Mesenchymal stem cell (in vitro differentiated cells and primary cell): ENCODE data around the gene NOC4L.

ENCODE experiments used
- DNase-seq: peaks from one replicate; pipeline ENCODE4 v3.0.0-alpha.2; 2013
- H2AFZ ChIP-seq: one replicate; pipeline ENCODE4 v1.6.1; 2013; ENCODE audit warnings: low read depth, mild to moderate bottlenecking, control low read depth, inconsistent platforms, low read length, moderate library complexity
- H2AK5ac ChIP-seq: 2 replicates; pipeline ENCODE4 v1.6.1; 2013; ENCODE audit warnings: low read length, moderate library complexity, mild to moderate bottlenecking, inconsistent platforms; ENCODE audit not compliant: severe bottlenecking
- H2BK120ac ChIP-seq: one replicate; pipeline ENCODE4 v1.6.1; 2013; ENCODE audit warnings: low read depth, mild to moderate bottlenecking, inconsistent platforms, low read length, moderate library complexity
- H2BK12ac ChIP-seq, 2 experiments: one replicate each; pipeline ENCODE4 v1.6.1; 2013; ENCODE audit warnings: inconsistent platforms in 2 of 2, low read length in 2 of 2, mild to moderate bottlenecking in 2 of 2, moderate library complexity in 2 of 2, control low read depth in 1 of 2
- H2BK15ac ChIP-seq: one replicate; pipeline ENCODE4 v1.6.1; 2013; ENCODE audit warnings: mild to moderate bottlenecking, low read depth, inconsistent platforms; ENCODE audit not compliant: poor library complexity, severe bottlenecking
- H2BK5ac ChIP-seq: 2 replicates; pipeline ENCODE4 v1.6.1; 2013; ENCODE audit warnings: low read depth, mild to moderate bottlenecking, low read length, control low read depth, inconsistent platforms; ENCODE audit not compliant: poor library complexity, severe bottlenecking
- H3K14ac ChIP-seq, 2 experiments: one replicate each; pipeline ENCODE4 v1.6.1; 2013; ENCODE audit warnings: inconsistent platforms in 2 of 2, low read length in 2 of 2, control low read depth in 1 of 2, mild to moderate bottlenecking in 1 of 2, moderate library complexity in 1 of 2
- H3K18ac ChIP-seq, 2 experiments: one replicate each; pipeline ENCODE4 v1.6.1; 2013; ENCODE audit warnings: inconsistent platforms in 2 of 2, low read length in 2 of 2, control low read depth in 1 of 2, low read depth in 1 of 2, mild to moderate bottlenecking in 1 of 2
- H3K23ac ChIP-seq, 2 experiments: one replicate each; pipeline ENCODE4 v1.6.1; 2013; ENCODE audit warnings: inconsistent platforms in 2 of 2, low read length in 2 of 2, mild to moderate bottlenecking in 2 of 2, moderate library complexity in 2 of 2, control low read depth in 1 of 2
- H3K27ac ChIP-seq: 2 replicates; pipeline ENCODE4 v1.5.1; 2013; ENCODE audit warnings: mild to moderate bottlenecking, moderate library complexity, low read length, control low read depth, inconsistent platforms; ENCODE audit not compliant: poor library complexity, severe bottlenecking
- H3K27me3 ChIP-seq, 2 experiments: 2 replicates each; pipeline versions ENCODE4 v1.6.1 to v1.7.0; 2013; ENCODE audit warnings: low read length in 2 of 2, mild to moderate bottlenecking in 2 of 2, moderate library complexity in 2 of 2, control low read depth in 1 of 2, inconsistent platforms in 1 of 2; ENCODE audit not compliant: control insufficient read depth in 1 of 2, insufficient read depth in 1 of 2
- H3K36me3 ChIP-seq, 2 experiments: 2 replicates each; pipeline versions ENCODE4 v1.6.1 to v1.7.0; 2013; ENCODE audit warnings: low read length in 2 of 2, control low read depth in 1 of 2, inconsistent platforms in 1 of 2, low read depth in 1 of 2, mild to moderate bottlenecking in 1 of 2; ENCODE audit not compliant: insufficient read depth in 2 of 2, control insufficient read depth in 1 of 2
- H3K4ac ChIP-seq, 2 experiments: one replicate each; pipeline ENCODE4 v1.6.1; 2013; ENCODE audit warnings: inconsistent platforms in 2 of 2, low read length in 2 of 2, mild to moderate bottlenecking in 2 of 2, moderate library complexity in 2 of 2, control low read depth in 1 of 2, low read depth in 1 of 2
- H3K4me1 ChIP-seq: 2 replicates; pipeline ENCODE4 v1.6.1; 2013; ENCODE audit warnings: low read depth, low read length, control low read depth; ENCODE audit not compliant: control insufficient read depth, insufficient read depth
- H3K4me2 ChIP-seq: 2 replicates; pipeline ENCODE4 v1.6.1; 2013; ENCODE audit warnings: low read length, mild to moderate bottlenecking, inconsistent platforms; ENCODE audit not compliant: poor library complexity, severe bottlenecking
- H3K4me3 ChIP-seq, 2 experiments: 2 replicates each; pipeline versions ENCODE4 v1.5.1 to v1.7.0; 2013; ENCODE audit warnings: low read length in 2 of 2, mild to moderate bottlenecking in 2 of 2, control low read depth in 1 of 2, low read depth in 1 of 2; ENCODE audit not compliant: insufficient read depth in 1 of 2
- H3K79me1 ChIP-seq: replicated peaks from 2 replicates; pipeline ENCODE4 v1.6.1; 2013; ENCODE audit warnings: mild to moderate bottlenecking, control low read depth, low read length, inconsistent platforms; ENCODE audit not compliant: poor library complexity, severe bottlenecking
- H3K9ac ChIP-seq: 2 replicates; pipeline ENCODE4 v1.7.0; 2013; ENCODE audit warnings: mild to moderate bottlenecking, low read length, moderate library complexity
- H3K9me3 ChIP-seq: 2 replicates; pipeline ENCODE4 v1.7.0; 2013; ENCODE audit warnings: mild to moderate bottlenecking, low read length; ENCODE audit not compliant: control insufficient read depth
- H4K8ac ChIP-seq: one replicate; pipeline ENCODE4 v1.6.1; 2013; ENCODE audit warnings: inconsistent platforms, mild to moderate bottlenecking, low read length, moderate library complexity
- H4K91ac ChIP-seq: one replicate; pipeline ENCODE4 v1.6.1; 2013; ENCODE audit warnings: mild to moderate bottlenecking, low read length, inconsistent platforms
- WGBS: methylation state at CpG from one replicate; pipeline ENCODE4 v1.1.7; 2013; ENCODE audit warnings: mixed read lengths; 5-methylcytosine and 5-hydroxymethylcytosine counted together

NOC4L gene

DNA sequence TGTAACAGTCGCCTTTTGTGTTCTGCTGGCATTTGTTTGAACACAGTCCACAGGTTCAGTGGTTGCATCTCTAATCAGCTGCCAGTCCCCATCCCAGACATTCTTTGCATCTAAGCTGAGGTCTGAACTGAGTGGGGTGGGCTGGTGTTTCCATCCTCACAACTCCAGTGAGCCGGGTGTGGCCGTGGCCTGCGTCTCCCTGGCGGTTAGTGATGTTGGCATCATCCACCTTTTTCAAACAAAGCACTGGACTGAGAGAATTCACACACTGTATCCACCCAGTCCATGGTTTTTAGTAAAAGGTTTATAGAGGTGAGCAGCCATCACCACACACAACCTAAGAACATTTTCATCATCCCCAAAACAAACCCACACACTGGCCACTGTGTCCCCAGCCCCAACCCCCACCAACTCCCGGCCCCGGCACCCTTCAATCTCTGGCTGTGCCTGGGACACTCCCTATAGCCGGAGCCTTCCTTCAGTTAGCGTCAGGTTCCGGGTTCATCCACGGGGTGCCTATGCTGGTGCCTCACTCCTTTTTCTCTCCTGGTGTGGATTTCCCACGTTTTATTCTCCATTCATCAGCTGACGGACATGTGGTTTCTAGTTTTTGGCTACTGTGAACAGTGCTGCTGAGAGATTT is 6.7 kb upstream of the NOC4L start:
- Histone ChIP-seq H3K9ac (no peak overlapping the region), H3K36me3 (peaks cover 41 to 56% of the 10 kb centered on the region in 2 experiments), H2BK15ac (no peak overlapping the region), H3K18ac (no peak overlapping the region), H3K9me3 (no peaks in the 10 kb centered on the region), H2AFZ (no peak overlapping the region), H3K27ac (no peak overlapping the region), H3K14ac (no peak overlapping the region), H4K8ac (no peak overlapping the region), H3K4me1 (peaks cover 7% of the 10 kb centered on the region), H3K27me3 (no peaks in the 10 kb centered on the region), H3K23ac (no peak overlapping the region), H3K4me2 (no peak overlapping the region), H2BK120ac (no peak overlapping the region), H2BK12ac (no peak overlapping the region), H2BK5ac (no peak overlapping the region), H4K91ac (no peak overlapping the region), H3K4me3 (no peak overlapping the region), H3K79me1 (peaks cover 21% of the 10 kb centered on the region), H3K4ac (no peak overlapping the region), H2AK5ac (no peak overlapping the region)
- 92% methylated on average over 10 of the region's 13 CpGs for WGBS
- DNase-seq: no peak

DNA sequence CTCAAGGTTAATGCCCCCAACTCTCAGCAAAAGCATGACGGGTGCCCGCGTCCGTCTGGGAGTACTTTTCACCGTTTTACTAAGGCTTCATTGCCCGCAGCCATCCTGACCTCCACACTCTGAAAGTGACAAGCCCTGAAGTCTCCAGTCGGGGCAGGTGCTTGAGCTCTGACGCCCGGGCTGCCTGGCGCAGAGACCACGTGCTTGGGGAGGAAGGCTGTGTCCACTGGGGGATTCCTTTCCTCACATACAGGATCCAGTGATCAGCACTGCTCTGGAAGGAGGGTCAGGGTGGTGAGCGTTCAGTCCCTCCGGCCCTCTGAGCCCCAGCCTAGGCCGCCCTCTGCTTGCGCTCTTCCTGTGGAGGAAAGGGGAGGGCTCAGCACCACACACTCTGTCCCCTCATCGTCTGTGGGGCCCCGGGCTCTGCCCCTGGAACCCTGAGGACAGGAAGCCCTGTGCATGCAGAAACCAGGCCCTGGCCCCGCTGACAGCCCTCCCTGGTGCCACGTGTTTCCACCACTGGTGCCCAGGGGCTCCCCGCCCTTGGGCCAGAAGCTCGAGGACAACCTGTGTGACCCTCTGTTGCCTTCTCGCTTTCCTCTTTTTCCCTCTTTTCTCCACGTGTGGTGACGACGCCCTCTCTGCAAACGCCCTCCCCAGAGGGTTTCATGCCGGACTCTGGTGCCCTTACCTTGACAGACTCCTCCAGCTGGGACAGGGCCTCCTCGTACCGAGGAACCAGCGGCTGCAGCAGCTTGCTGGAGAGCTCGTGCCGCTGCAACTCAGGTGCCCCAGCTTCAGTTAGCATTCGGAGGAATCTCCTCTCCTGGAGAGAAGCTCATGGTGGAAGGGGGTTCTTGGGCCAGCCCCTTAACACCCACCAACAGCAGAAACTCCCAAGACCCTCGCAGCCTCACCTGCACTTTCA is 5.1 kb upstream of the NOC4L start:
- no peaks in the 10 kb centered on the region for H3K9me3 ChIP-seq
- 97% methylated on average over 32 of the region's 34 CpGs for WGBS

DNA sequence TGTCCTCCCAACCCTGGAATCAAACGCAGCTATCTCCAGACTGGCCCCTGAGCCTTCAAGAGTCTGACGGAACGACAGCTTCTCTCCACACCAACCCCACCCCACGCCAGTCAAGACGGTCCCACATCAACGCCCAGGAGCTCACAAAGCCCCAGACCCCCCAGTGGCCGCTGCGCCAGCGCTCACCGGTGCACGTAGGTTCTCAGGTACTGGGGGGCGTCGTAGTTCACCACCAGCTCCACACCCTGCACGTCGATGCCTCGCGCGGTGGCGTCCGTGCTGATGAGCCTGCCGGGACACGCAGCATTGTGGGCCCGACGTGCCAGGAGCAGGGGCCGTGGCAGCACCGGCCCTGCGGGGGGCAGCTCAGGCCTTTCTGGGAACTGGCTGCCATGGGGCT is 4.3 kb upstream of the NOC4L start:
- Histone ChIP-seq H3K79me1 (peaks cover 33% of the 10 kb centered on the region), H4K8ac (no peak overlapping the region), H3K23ac (no peak overlapping the region), H2BK12ac (no peak overlapping the region), H3K4me3 (no peak overlapping the region), H3K4ac (no peak overlapping the region), H4K91ac (no peak overlapping the region), H2BK15ac (no peak overlapping the region), H2AFZ (no peak overlapping the region), H3K27ac (no peak overlapping the region), H3K4me1 (peaks cover 22% of the 10 kb centered on the region), H2AK5ac (no peak overlapping the region), H2BK120ac (no peak overlapping the region), H2BK5ac (no peak overlapping the region), H3K27me3 (no peaks in the 10 kb centered on the region), H3K36me3 (peaks cover 39 to 45% of the 10 kb centered on the region in 2 experiments), H3K18ac (no peak overlapping the region), H3K9me3 (no peaks in the 10 kb centered on the region), H3K14ac (no peak overlapping the region), H3K4me2 (no peak overlapping the region), H3K9ac (no peak overlapping the region)
- 99% methylated on average over 27 of the region's 27 CpGs for WGBS
- DNase-seq: no peak

More for the DNA sequence above, 5.1 kb upstream of the NOC4L start:
- Histone ChIP-seq H2BK12ac (no peak overlapping the region), H3K4ac (no peak overlapping the region), H3K4me3 (peak overlapping the region in 1 of 2 experiments; percentile 35), H3K23ac (no peak overlapping the region), H2BK15ac (no peak overlapping the region), H3K27ac (no peak overlapping the region), H2AK5ac (no peak overlapping the region), H3K9ac (no peak overlapping the region), H3K27me3 (no peaks in the 10 kb centered on the region), H4K91ac (no peak overlapping the region), H2BK120ac (no peak overlapping the region), H4K8ac (no peak overlapping the region), H2BK5ac (no peak overlapping the region), H3K14ac (no peak overlapping the region), H3K4me2 (no peak overlapping the region), H3K36me3 (peaks cover 39 to 45% of the 10 kb centered on the region in 2 experiments), H3K4me1 (peaks cover 17% of the 10 kb centered on the region), H2AFZ (no peak overlapping the region), H3K18ac (no peak overlapping the region), H3K79me1 (peaks cover 30% of the 10 kb centered on the region)
- no peak for DNase-seq

DNA sequence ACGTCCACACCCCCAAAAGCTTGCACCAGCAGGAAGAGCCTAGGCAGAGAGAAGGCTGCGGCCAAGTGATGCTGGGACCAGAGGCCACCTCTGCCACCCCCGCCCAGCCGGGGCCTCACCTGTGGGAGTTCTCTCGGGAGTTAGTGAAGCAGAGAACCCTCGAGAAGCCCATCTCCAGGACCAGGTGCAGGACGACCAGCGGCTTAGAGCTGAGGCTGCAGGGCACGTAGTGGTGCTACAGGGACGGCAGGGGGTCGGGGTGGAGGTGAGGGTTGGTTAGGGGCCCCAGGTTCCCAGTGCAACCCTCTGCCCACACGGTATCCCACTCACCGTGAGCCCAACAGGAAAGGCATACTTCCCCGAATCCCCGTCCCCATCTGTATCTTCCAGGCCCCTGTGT is 3.8 kb upstream of the NOC4L start:
- no peak overlapping the region for H3K14ac ChIP-seq
- peaks cover 39 to 45% of the 10 kb centered on the region in 2 experiments for H3K36me3 ChIP-seq
- peaks cover 28% of the 10 kb centered on the region for H3K4me1 ChIP-seq
- H3K9ac ChIP-seq: no peak overlapping the region
- H3K18ac ChIP-seq: no peak overlapping the region
- no peak overlapping the region for H3K4ac ChIP-seq
- no peak overlapping the region for H4K8ac ChIP-seq
- H3K27me3 ChIP-seq: no peaks in the 10 kb centered on the region
- no peak overlapping the region for H2BK15ac ChIP-seq
- H2BK5ac ChIP-seq: no peak overlapping the region
- no peak overlapping the region for H2AFZ ChIP-seq
- no peak overlapping the region for H4K91ac ChIP-seq
- no peak overlapping the region for H3K27ac ChIP-seq
- H3K4me3 ChIP-seq: no peak overlapping the region
- no peak overlapping the region for H2BK120ac ChIP-seq
- H3K23ac ChIP-seq: no peak overlapping the region
- H3K4me2 ChIP-seq: no peak overlapping the region
- H2AK5ac ChIP-seq: no peak overlapping the region
- H3K79me1 ChIP-seq: peaks cover 38% of the 10 kb centered on the region
- no peak overlapping the region for H2BK12ac ChIP-seq
- H3K9me3 ChIP-seq: no peaks in the 10 kb centered on the region
- 93% methylated on average over 14 of the region's 15 CpGs for WGBS
- no peak for DNase-seq
